ENCODE data around the gene KRT222. TPM values are rescaled to one million over a fixed set of nuclear protein-coding genes. Genes with fewer than 3 reads are reported as not detected.

KRT222 gene
- total and polyA plus RNA-seq, 2 donors, result 0.19 to 0.84 TPM

GRCh38 chr17:40672654-40673053 is 7.7 kb upstream of the KRT222 start:
- no peak overlapping the region for H3K27ac ChIP-seq (ENCODE audit: low read depth in 1 of 2, low read length in 1 of 2)
- no peak overlapping the region for H3K4me3 ChIP-seq (ENCODE audit: low read length in 2 of 2)
- H3K9me3 ChIP-seq (ENCODE audit: control insufficient read depth in 2 of 2, insufficient read depth in 1 of 2, low read length in 1 of 2), result no peaks in the 10 kb centered on the region
- no peak for DNase-seq (ENCODE audit: low read depth in 6 of 9, low spot score in 9 of 9)
- WGBS, result 96% methylated on average over 2 of the region's 2 CpGs
- H3K36me3 ChIP-seq (ENCODE audit: control insufficient read depth in 2 of 2, insufficient read depth in 2 of 2, low read length in 1 of 2), result no peaks in the 10 kb centered on the region
- no peaks in the 10 kb centered on the region for H3K4me1 ChIP-seq (ENCODE audit: control insufficient read depth in 2 of 2, insufficient read depth in 2 of 2, low read length in 2 of 2)
- peaks cover 3 to 43% of the 10 kb centered on the region in 2 donors for H3K27me3 ChIP-seq (ENCODE audit: control insufficient read depth in 2 of 2, insufficient read depth in 1 of 2, low read length in 1 of 2)

DNA sequence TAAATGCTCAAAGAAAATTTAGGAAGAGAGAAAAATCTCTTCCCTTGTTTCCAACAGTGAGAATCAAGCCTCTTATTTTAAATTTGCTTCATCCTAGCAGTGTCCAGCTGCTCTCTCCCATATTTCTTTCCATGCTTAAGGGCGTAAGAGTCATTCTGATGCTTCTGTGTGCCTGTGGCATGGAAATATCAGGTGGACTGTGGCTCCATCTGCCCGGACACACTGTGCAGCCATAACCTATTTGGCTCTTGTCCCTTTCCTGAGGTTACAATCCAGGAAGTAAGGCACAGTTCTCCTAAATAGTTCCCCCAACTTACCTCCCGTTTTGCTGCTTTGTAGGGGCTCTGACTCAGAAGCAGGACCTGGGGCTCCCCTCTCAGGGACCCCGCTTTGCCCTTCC is 6.3 kb upstream of the KRT222 start:
- no peak for DNase-seq (ENCODE audit: low read depth in 6 of 9, low spot score in 9 of 9)
- no peaks in the 10 kb centered on the region for H3K36me3 ChIP-seq (ENCODE audit: control insufficient read depth in 2 of 2, insufficient read depth in 2 of 2, low read length in 1 of 2)
- H3K9me3 ChIP-seq (ENCODE audit: control insufficient read depth in 2 of 2, insufficient read depth in 1 of 2, low read length in 1 of 2), result no peaks in the 10 kb centered on the region
- no peaks in the 10 kb centered on the region for H3K4me1 ChIP-seq (ENCODE audit: control insufficient read depth in 2 of 2, insufficient read depth in 2 of 2, low read length in 2 of 2)
- H3K4me3 ChIP-seq (ENCODE audit: low read length in 2 of 2), result no peak overlapping the region
- no peak overlapping the region for H3K27ac ChIP-seq (ENCODE audit: low read depth in 1 of 2, low read length in 1 of 2)
- WGBS, result 56% methylated on average over 4 of the region's 4 CpGs
- H3K27me3 ChIP-seq (ENCODE audit: control insufficient read depth in 2 of 2, insufficient read depth in 1 of 2, low read length in 1 of 2), result peaks cover 3 to 45% of the 10 kb centered on the region in 2 donors

DNA sequence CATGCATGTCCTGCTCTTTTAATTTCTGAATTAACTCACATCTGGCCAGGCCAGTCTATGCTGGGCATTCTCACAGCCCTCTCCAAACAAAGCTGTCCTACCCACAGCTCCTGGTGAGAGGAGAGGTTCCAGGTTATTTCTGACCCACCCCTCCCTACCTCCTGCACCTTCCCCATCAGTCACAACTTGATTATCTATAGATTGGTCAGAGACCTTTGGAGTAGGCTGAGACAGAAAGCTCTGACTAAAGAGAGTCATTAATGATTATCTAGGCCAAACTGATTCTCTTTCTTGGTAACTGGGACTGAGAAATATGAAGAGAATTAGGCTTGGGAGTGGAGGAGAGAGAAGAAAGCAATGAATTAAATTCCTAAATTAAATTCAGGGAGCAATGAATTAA is 1.4 kb upstream of the KRT222 start:
- no peak overlapping the region for H3K4me3 ChIP-seq (ENCODE audit: low read length in 2 of 2)
- H3K27me3 ChIP-seq (ENCODE audit: control insufficient read depth in 2 of 2, insufficient read depth in 1 of 2, low read length in 1 of 2), result peaks cover 0 to 56% of the 10 kb centered on the region in 2 donors
- no peaks in the 10 kb centered on the region for H3K9me3 ChIP-seq (ENCODE audit: control insufficient read depth in 2 of 2, insufficient read depth in 1 of 2, low read length in 1 of 2)
- H3K4me1 ChIP-seq (ENCODE audit: control insufficient read depth in 2 of 2, insufficient read depth in 2 of 2, low read length in 2 of 2), result no peaks in the 10 kb centered on the region
- no peak for DNase-seq (ENCODE audit: low read depth in 6 of 9, low spot score in 9 of 9)
- no peak overlapping the region for H3K27ac ChIP-seq (ENCODE audit: low read depth in 1 of 2, low read length in 1 of 2)
- no peaks in the 10 kb centered on the region for H3K36me3 ChIP-seq (ENCODE audit: control insufficient read depth in 2 of 2, insufficient read depth in 2 of 2, low read length in 1 of 2)

GRCh38 chr17:40663252-40663651 is 1.7 kb downstream of the KRT222 start:
- no peak overlapping the region for H3K4me3 ChIP-seq (ENCODE audit: low read length in 2 of 2)
- DNase-seq (ENCODE audit: low read depth in 6 of 9, low spot score in 9 of 9), result no peak
- H3K27me3 ChIP-seq (ENCODE audit: control insufficient read depth in 2 of 2, insufficient read depth in 1 of 2, low read length in 1 of 2), result peaks cover 0 to 47% of the 10 kb centered on the region in 2 donors
- WGBS, result 94% methylated on average over 3 of the region's 3 CpGs
- H3K36me3 ChIP-seq (ENCODE audit: control insufficient read depth in 2 of 2, insufficient read depth in 2 of 2, low read length in 1 of 2), result no peaks in the 10 kb centered on the region
- H3K9me3 ChIP-seq (ENCODE audit: control insufficient read depth in 2 of 2, insufficient read depth in 1 of 2, low read length in 1 of 2), result no peaks in the 10 kb centered on the region
- H3K27ac ChIP-seq (ENCODE audit: low read depth in 1 of 2, low read length in 1 of 2), result no peak overlapping the region
- H3K4me1 ChIP-seq (ENCODE audit: control insufficient read depth in 2 of 2, insufficient read depth in 2 of 2, low read length in 2 of 2), result peaks cover 0 to 2% of the 10 kb centered on the region in 2 donors

DNA sequence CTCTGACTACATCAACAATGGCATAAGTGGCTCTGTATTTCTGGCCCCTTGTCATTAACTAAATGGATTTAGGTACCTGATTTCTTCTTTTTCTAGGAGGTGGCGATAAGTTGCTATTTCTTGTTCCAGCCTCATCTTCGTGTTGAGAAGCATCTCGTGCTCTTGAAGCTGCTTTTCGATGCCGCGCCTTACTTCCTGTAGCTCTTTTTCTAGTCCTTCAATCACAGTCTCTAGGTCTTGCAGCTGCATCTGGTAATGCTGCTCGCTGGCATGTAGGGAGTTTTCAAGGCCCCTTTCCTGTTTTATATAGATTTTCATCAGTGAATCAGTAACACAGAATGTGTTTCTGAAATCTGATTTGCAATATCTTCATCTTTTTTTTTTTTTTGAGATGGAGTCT is 5.1 kb downstream of the KRT222 start:
- peaks cover 0 to 22% of the 10 kb centered on the region in 2 donors for H3K27me3 ChIP-seq (ENCODE audit: control insufficient read depth in 2 of 2, insufficient read depth in 1 of 2, low read length in 1 of 2)
- DNase-seq (ENCODE audit: low read depth in 6 of 9, low spot score in 9 of 9), result peak in 6 of 9 donors; percentile 19 to 67 (median 29)
- H3K36me3 ChIP-seq (ENCODE audit: control insufficient read depth in 2 of 2, insufficient read depth in 2 of 2, low read length in 1 of 2), result no peaks in the 10 kb centered on the region
- H3K27ac ChIP-seq (ENCODE audit: low read depth in 1 of 2, low read length in 1 of 2), result peak overlapping the region in 1 of 2 donors; percentile 39
- H3K9me3 ChIP-seq (ENCODE audit: control insufficient read depth in 2 of 2, insufficient read depth in 1 of 2, low read length in 1 of 2), result no peaks in the 10 kb centered on the region
- no peak overlapping the region for H3K4me3 ChIP-seq (ENCODE audit: low read length in 2 of 2)
- H3K4me1 ChIP-seq (ENCODE audit: control insufficient read depth in 2 of 2, insufficient read depth in 2 of 2, low read length in 2 of 2), result peaks cover 0 to 2% of the 10 kb centered on the region in 2 donors
- WGBS, result 58% methylated on average over 7 of the region's 7 CpGs

DNA sequence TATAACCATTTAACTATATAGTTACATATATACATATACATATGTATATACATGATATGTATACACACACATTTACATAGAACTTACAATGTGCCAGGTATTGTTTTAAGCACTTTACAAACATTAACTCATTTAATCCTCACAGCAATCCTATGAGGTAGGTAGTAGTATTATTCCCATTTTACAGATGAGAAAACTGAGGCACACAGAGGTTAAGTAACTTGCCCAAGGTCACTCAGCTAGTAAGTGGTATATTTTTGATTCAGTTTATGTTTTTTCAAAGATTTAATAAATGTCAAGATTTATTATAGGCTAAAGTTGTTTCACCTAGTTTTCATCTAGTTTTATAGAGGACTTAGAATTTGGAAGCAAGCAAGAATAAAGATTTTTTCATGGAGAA is 6.6 kb downstream of the KRT222 start:
- H3K27ac ChIP-seq (ENCODE audit: low read depth in 1 of 2, low read length in 1 of 2), result no peak overlapping the region
- H3K36me3 ChIP-seq (ENCODE audit: control insufficient read depth in 2 of 2, insufficient read depth in 2 of 2, low read length in 1 of 2), result no peaks in the 10 kb centered on the region
- no peak for DNase-seq (ENCODE audit: low read depth in 6 of 9, low spot score in 9 of 9)
- H3K4me1 ChIP-seq (ENCODE audit: control insufficient read depth in 2 of 2, insufficient read depth in 2 of 2, low read length in 2 of 2), result peaks cover 0 to 2% of the 10 kb centered on the region in 2 donors
- H3K4me3 ChIP-seq (ENCODE audit: low read length in 2 of 2), result no peak overlapping the region
- H3K9me3 ChIP-seq (ENCODE audit: control insufficient read depth in 2 of 2, insufficient read depth in 1 of 2, low read length in 1 of 2), result no peaks in the 10 kb centered on the region
- H3K27me3 ChIP-seq (ENCODE audit: control insufficient read depth in 2 of 2, insufficient read depth in 1 of 2, low read length in 1 of 2), result peaks cover 0 to 10% of the 10 kb centered on the region in 2 donors

GRCh38 chr17:40651939-40652338 is 13.0 kb downstream of the KRT222 start:
- 93% methylated on average over 5 of the region's 5 CpGs for WGBS
- Histone ChIP-seq H3K27ac (ENCODE audit: low read depth in 1 of 2, low read length in 1 of 2) (no peak overlapping the region), H3K9me3 (ENCODE audit: control insufficient read depth in 2 of 2, insufficient read depth in 1 of 2, low read length in 1 of 2) (peaks cover 0 to 4% of the 10 kb centered on the region in 2 donors), H3K4me3 (ENCODE audit: low read length in 2 of 2) (no peak overlapping the region), H3K36me3 (ENCODE audit: control insufficient read depth in 2 of 2, insufficient read depth in 2 of 2, low read length in 1 of 2) (peaks cover 0 to 2% of the 10 kb centered on the region in 2 donors), H3K27me3 (ENCODE audit: control insufficient read depth in 2 of 2, insufficient read depth in 1 of 2, low read length in 1 of 2) (no peaks in the 10 kb centered on the region), H3K4me1 (ENCODE audit: control insufficient read depth in 2 of 2, insufficient read depth in 2 of 2, low read length in 2 of 2) (peaks cover 7 to 9% of the 10 kb centered on the region in 2 donors)
- DNase-seq (ENCODE audit: low read depth in 6 of 9, low spot score in 9 of 9), result no peak

GRCh38 chr17:40648384-40648968 is 16.5 kb downstream of the KRT222 start:
- peaks cover 0 to 4% of the 10 kb centered on the region in 2 donors for H3K9me3 ChIP-seq (ENCODE audit: control insufficient read depth in 2 of 2, insufficient read depth in 1 of 2, low read length in 1 of 2)
- no peaks in the 10 kb centered on the region for H3K27me3 ChIP-seq (ENCODE audit: control insufficient read depth in 2 of 2, insufficient read depth in 1 of 2, low read length in 1 of 2)
- DNase-seq (ENCODE audit: low read depth in 6 of 9, low spot score in 9 of 9), result peak in 1 of 9 donors; percentile 32
- H3K27ac ChIP-seq (ENCODE audit: low read depth in 1 of 2, low read length in 1 of 2), result peak overlapping the region; percentile 97 to 99
- WGBS, result 9% methylated on average over 28 of the region's 28 CpGs
- peaks cover 2 to 13% of the 10 kb centered on the region in 2 donors for H3K36me3 ChIP-seq (ENCODE audit: control insufficient read depth in 2 of 2, insufficient read depth in 2 of 2, low read length in 1 of 2)
- H3K4me1 ChIP-seq (ENCODE audit: control insufficient read depth in 2 of 2, insufficient read depth in 2 of 2, low read length in 2 of 2), result peaks cover 11 to 15% of the 10 kb centered on the region in 2 donors
- peak overlapping the region; percentile 84 to 97 for H3K4me3 ChIP-seq (ENCODE audit: low read length in 2 of 2)

- H3K4me1 ChIP-seq (ENCODE audit: control insufficient read depth in 2 of 2, insufficient read depth in 2 of 2, low read length in 2 of 2), result peaks cover 11 to 15% of the 10 kb centered on the region in 2 donors
- DNase-seq (ENCODE audit: low read depth in 6 of 9, low spot score in 9 of 9), result peak; percentile 56 to 90 (median 70)
- no peaks in the 10 kb centered on the region for H3K27me3 ChIP-seq (ENCODE audit: control insufficient read depth in 2 of 2, insufficient read depth in 1 of 2, low read length in 1 of 2)
- WGBS, result under 1% methylated on average over 64 of the region's 64 CpGs
- peak within 1 kb of the TSS; percentile 84 to 97 for H3K4me3 ChIP-seq (ENCODE audit: low read length in 2 of 2)
- H3K36me3 ChIP-seq (ENCODE audit: control insufficient read depth in 2 of 2, insufficient read depth in 2 of 2, low read length in 1 of 2), result peaks cover 2 to 19% of the 10 kb centered on the region in 2 donors
- H3K9me3 ChIP-seq (ENCODE audit: control insufficient read depth in 2 of 2, insufficient read depth in 1 of 2, low read length in 1 of 2), result peaks cover 0 to 4% of the 10 kb centered on the region in 2 donors
- H3K27ac ChIP-seq (ENCODE audit: low read depth in 1 of 2, low read length in 1 of 2), result peak within 1 kb of the TSS; percentile 97 to 99
Measured at GRCh38 chr17:40647624-40648383, 17.2 kb downstream of the KRT222 start, which contains the start of gene SMARCE1. TSS of gene SMARCE1 (minus strand) at chr17:40647818. CDS start at chr17:40645802, 2,016 bp downstream.

All from thymus (tissue), 11 donors.